Measurements from ENCODE around the gene GAD2. TPM values are rescaled to one million over a fixed set of nuclear protein-coding genes. Genes with fewer than 3 reads are reported as not detected.

The GAD2 gene
- total RNA-seq: 14.3 TPM

DNA sequence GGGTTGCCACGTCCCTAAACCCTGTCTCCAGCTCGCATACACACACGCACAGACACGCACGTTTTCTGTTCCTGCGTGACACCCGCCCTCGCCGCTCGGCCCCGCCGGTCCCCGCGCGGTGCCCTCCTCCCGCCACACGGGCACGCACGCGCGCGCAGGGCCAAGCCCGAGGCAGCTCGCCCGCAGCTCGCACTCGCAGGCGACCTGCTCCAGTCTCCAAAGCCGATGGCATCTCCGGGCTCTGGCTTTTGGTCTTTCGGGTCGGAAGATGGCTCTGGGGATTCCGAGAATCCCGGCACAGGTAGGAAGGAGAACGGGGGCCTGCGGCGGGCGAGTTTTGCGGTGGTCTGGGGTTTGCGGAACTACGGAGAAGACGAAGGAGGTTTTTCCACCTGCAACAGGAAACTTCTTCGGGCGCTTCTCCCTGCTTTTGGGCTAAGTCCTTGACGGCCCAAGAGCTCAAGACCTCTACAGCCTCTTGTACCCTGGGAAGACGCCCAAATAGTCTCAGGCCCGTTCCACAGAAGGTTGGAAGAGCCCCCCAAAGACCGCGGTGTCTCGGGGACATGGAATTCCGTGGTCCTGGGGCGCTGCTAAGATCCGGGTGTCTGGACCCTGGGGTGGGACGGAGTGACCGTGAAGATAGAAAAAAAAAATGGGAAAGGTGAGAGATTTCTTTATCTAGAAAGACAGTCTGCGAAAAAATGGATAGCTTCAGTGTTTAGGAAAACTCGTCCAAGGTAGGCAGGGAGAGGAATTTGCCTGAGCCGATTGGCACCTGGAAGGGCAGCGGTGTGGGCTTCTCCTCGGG, at the start of gene GAD2:
TSS of gene GAD2 (plus strand) at position 190 of the 811 bp plus-strand sequence. CDS start at position 226, 36 bp downstream.
- no peak for DNase-seq (ENCODE audit: low spot score in 2 of 2)
- no peak for FAIRE-seq

DNA sequence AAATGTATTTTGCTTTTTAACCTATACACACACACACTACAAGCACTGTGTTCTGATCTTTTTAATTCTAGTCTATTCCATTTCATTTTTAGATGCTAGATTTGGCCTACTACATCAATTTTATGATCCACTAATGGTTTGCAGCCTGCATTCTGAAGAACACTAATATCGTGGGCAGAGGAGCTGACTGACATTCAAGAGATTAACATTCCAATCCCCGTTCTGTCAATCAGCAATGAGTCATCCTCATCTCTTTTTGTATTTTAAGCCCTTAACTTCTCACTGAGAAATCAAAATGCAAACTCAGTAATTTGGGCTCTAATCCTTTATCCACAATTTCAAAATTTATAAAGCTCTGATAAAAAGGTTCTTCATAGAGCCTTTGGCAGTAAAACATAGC, 47.1 kb upstream of the GAD2 start:
- FAIRE-seq: no peak
- DNase-seq (ENCODE audit: low spot score in 2 of 2): no peak

DNA sequence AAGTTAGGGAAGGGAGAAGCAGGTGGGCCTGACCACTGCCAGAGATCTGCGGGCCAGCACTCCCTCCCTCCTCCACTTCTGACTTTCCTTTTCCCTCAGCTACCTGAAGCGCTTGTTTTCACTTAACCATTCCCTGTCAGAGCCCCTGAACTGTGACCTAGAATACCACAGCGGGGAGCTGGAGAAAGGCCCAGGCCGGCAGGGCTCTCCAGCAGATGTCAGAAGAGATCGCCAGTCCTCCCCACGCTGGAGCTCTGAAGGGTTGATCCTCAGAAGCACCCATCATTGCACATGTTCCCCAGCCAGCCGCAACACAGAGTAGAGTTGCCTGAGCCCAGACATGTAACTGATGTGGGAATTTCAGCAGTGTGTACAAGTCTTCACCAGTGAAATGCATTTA, 44.4 kb upstream of the GAD2 start:
- DNase-seq (ENCODE audit: low spot score in 2 of 2): no peak

DNA sequence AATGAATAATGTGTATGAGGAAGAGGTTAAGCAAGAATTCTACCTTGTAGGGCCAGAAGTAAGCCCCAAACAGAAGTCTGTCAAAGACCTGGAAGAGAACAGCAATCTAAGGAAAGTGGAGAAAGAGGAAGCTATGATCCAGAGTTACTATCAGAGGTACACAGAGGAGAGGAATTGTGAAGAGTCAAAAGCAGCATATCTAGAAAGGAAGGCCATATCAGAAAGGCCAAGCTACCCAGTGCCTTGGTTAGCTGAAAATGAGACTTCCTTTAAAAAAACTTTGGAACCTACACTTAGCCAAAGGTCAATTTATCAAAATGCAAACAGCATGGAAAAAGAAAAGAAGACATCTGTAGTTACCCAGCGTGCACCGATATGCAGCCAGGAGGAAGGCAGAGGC, 42.7 kb upstream of the GAD2 start:
- DNase-seq (ENCODE audit: low spot score in 2 of 2): no peak

More for the DNA sequence above, 44.4 kb upstream of the GAD2 start:
- FAIRE-seq: no peak

DNA sequence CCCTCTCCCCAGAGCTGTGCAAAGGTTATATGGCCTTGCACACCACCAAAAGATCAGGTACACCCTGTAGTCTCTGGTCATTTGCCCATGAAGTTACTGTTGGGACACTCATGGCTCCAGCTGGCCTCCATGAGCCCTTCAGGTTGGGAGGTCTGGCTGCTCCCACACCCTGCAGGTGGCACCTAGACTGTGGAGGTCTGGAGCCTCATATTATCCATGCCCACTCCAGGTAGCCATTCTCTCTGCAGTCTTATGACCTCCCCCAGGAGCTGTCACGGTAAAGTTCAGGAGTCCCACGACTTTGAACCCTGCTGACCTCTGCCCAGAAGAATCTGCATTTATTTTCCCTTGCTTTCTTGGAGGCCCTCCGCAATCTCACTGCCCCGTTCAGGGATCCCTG, 39.2 kb upstream of the GAD2 start:
- DNase-seq (ENCODE audit: low spot score in 2 of 2) (no peak), FAIRE-seq (no peak)

More for the DNA sequence above, 42.7 kb upstream of the GAD2 start:
- no peak for FAIRE-seq

DNA sequence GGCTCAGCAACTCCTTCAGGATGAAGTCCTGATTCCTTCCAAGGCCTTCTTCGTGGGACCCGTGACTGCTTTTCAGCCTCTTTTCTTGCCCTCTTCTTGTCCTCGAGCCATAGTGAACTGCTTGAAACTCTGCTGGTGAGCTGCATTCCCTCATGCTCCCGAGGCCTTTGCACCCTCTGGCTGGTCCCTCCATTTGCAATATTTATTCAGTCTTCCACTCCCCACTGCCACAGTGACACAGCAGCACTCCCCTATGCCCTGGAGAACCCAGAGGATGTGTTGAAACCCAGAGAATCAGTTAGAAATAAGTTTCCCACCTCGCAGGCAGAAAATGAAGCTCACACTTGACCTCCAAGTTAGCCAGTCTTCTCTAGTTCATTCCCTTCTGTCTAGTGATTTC, 22.3 kb upstream of the GAD2 start:
- FAIRE-seq: no peak
- no peak for DNase-seq (ENCODE audit: low spot score in 2 of 2)

DNA sequence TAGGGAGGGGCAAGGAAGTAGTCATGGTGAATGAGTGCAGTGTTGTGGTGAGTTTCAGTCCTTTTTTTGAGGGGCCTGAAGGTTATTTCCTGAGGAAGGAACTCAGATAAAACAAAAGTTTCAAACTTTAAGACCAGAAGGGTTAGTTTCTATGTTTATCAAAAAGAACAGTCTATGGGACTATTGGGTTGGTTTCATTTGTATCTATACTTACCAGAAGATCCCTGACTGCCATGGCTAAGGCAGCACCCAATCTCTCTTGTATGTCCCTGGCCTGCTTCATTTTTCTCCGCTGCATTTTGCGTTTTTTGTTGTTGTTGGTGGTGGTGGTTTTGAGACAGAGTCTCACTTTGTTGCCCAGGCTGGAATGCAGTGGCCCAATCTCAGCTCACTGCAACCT, 19.3 kb upstream of the GAD2 start:
- no peak for FAIRE-seq
- DNase-seq (ENCODE audit: low spot score in 2 of 2): no peak

DNA sequence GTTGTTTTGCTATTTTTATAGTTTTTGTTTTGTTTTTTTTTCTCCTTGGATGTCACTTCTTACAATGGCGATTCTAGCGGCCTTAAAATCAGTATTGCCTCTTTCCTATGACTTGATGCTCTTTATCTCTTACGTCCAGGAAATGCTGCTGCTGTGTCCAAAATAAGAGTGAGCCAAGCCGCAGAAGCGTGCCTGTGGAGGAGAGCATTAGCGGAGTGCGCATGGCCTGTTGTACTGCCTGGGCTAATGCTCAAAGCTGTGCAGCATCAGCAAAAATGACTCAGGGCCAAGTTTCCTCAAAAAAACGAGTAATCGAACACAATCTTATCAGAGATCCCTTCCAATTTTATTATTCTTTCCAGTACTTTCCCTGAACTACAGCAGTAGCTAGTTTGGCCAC, 18.5 kb upstream of the GAD2 start:
- FAIRE-seq: no peak
- DNase-seq (ENCODE audit: low spot score in 2 of 2): no peak

DNA sequence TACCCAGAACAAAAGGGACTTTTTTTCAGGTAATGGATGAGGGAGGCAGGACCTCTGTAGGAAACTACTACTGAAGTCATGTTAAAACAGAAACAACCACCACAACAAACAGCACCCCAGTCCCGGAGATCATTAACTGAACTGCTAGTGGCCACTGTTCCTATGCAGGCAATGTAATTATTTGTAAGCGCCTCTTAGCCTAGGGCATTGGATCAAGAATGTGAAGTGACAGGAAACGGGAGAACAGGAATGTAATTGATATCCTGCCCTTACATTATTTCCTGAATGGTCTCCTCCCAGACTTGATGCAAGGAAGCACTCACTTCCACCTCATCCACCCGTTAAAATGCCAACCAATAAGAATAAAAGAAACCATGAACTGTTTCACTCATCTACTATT, 16.7 kb upstream of the GAD2 start:
- FAIRE-seq: no peak
- DNase-seq (ENCODE audit: low spot score in 2 of 2): no peak

DNA sequence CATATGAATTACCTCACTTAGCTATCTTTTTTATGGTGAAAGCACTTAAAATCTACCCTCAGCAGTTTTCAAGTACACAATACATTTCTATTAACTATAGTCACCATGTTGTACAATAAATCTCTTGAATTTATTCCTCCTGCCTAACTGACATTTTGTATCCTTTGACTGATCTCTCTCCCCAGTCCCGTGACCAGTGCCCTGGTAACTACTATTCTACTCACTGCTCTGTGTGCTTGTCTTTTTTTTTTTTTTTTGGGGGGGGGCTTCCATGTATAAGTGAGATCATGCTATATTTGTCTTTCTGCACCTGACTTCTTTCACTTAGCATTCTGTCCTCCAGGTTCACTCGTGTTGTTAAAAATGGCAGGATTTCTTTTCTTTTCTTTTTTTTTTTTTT, 11.4 kb upstream of the GAD2 start:
- no peak for FAIRE-seq
- DNase-seq (ENCODE audit: low spot score in 2 of 2): no peak

DNA sequence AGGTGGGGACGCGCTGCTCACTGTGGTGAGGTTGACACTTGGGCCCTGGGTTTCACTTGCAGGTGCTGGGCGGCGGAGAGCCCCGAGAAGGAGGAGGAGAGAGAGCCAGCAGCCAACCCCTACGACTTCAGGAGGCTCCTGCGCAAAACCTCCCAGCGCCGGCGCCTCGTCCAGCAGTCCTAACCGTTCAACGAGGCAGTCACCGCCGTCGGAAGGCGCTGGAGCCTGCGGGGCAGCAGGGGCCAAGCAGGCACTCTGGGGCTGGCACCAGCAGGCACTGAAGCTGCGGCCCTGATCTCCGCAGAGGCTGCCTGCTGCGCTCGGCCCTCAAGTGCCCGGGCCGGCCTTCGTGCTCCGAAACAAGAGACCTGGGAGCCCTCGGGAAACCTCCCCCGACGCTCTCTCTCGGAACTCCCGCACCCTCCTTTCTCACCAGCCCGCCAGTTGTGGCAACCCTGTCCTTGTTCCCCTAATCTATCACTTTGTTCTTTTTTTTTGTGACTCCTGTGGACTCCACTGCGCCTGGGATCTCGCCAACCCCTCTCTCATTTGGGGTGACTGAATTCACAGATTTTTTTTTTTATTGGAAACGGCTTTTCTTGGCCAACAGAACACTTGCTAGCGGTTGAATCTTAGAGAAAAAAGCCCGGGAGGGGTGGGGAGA, 4.7 kb upstream of the GAD2 start:
- no peak for FAIRE-seq
- no peak for DNase-seq (ENCODE audit: low spot score in 2 of 2)

DNA sequence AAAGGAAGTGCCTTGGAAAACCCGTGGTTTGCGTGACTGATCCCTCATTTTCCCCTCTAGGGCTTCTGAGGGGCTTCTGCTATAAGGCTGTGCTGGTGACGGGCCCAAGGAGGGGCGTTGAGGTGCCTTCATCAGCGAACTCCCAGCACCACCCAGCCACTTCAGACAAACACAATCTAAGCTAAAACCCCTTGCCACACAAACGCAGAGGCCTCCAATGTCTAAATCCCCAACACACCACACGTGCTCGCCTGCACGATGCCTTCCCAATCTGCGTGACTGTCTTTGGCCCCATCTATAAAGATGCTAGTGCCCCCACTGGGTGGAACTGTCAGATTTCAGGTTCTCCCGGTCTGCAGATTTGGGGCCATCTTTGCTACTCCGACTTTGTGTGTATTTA, 4.1 kb upstream of the GAD2 start:
- FAIRE-seq (no peak), DNase-seq (ENCODE audit: low spot score in 2 of 2) (no peak)

DNA sequence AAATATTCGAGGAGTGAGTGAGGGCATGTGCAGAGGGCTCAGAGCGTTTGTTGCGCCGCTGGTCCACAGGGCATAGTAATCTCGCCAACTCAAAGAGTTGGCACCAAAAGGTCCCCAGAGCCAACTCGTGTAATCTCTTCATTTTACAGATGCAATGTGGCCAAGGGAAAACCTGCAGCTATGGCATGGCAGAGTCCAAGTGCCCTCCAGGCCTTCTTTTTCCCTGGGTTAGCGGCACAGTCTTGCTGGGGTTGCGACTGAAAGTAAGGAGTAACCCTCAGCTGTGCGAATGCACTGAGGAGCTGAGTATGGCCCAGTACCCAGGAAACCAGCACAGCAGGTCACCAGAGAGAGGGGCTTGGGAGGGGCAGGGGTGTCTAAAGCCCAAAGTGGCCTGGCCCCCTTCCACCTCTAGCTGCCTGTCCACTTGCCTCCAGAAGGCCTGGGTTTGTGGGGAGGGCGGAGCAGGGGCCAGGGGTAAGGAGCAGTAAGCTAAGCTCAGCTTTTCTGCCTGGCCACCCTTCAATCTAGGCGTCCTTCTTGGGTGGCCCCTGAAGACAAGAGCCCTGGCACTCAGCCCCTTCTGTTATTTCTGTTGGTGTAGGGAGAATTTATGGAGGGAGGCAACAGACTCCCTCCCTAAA, 3.3 kb upstream of the GAD2 start:
- DNase-seq (ENCODE audit: low spot score in 2 of 2) (no peak), FAIRE-seq (no peak)

DNA sequence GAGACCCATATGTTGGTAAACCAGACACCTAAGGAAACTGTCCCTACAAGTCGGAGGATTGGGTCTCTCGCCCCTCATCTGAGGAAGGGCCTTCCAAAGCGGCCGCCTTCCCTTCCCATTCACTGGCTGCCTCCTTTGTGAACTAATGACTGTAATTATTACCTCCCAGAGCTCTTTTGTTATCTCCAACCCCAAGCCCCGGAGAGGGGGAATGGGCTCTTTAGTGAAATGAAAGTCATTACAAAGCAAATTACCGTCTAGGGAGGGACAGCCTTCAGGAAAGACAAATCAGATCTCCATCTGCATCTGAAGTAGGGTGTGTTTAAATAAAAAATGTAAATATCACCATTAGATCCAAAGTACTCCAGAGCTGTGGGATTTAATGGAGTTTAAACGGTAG, 2.6 kb upstream of the GAD2 start:
- DNase-seq (ENCODE audit: low spot score in 2 of 2) (no peak), FAIRE-seq (no peak)

DNA sequence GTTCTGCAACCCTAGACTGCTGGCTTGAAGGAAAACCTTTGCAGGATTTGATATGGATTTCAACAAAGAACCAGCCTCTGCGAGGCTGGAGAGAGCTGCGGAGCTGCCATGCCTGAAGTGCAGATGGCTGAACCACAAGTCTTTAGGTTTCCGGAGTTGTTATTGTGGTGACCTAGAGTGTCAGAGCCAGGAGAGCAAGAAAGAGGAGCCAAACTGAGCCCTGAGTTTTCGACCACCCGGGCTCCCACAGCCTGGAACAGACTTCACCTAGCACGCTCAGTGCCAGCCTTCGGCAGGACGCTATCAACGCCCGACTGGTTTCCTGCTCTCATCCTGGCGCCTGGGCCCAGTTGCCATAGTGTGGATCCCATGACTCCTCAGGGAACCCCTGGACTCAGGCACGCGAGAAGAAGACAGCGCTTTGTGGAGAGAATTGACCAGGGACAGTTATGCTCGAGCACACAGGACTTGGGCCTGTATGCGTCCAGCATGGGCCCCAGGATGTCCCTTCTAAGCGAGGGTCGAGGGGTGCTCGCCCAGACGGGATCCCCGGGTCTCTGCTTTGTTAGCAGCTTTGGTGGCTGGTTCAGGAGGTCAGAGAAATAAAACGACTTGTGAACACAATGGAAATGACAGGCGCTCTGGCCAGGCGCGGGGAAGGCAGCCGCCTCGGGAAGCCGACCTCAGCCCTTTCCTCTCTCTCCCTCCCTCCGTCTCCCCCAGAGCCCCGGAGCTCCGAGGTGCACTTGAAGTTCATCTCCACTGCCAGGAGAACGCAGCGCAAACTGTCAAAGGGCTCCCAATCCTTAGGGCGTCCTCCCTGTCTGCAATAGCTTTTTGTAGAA, 1.8 kb upstream of the GAD2 start:
- DNase-seq (ENCODE audit: low spot score in 2 of 2) (no peak), FAIRE-seq (no peak)

DNA sequence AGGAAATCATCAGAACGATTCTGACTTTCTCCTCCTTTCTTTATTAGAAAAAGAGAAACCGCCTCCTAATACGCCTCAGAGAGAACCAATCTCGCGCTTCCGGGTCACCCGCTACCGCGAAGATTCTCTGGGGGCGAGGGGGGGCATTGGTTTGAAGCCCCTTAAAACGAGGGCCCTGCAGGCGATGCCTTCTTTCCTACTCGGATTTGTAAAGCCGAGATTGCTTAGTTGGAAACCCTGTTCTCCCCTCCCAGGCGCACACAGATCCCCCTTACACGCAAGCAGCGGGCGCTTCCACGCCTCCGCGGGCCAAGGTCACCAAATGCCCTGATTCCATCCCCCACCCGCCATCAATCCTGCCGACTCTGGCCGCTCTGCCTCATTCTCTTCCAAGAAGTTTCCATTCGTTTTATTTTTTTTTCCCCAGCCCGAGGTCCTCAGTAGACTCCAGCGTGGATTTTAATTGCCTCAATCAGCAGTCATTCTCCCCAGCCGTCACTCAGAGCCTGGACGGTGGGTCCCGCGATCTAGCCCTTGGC, 1.1 kb upstream of the GAD2 start:
- FAIRE-seq (no peak), DNase-seq (ENCODE audit: low spot score in 2 of 2) (no peak)

DNA sequence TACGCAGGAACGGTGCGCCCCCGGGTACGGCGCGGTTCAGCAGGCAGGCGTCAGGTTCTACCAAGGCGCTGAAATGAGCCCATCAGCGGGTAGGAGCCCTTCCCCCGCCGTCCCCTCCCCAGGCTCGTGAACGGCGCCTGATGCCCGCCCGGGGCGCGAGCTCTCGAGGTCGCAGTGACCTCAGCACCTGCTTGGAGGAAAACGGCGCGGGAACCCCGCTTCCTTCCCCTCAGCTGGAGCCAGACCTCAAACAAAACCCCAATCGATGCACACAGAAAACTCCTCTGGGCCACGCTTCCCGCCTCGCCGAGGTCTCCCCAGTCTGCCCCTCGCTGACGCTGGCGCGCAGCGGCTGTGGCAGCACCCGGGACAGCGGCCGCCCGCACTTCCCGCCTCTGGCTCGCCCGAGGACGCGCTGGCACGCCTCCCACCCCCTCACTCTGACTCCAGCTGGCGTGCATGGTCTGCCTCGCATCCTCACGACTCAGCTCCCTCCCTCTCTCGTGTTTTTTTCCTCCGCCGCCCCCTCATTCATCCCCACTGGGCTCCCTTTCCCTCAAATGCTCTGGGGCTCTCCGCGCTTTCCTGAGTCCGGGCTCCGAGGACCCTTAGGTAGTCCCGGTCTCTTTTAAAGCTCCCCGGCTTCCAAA, 514 bp upstream of the GAD2 start:
- DNase-seq (ENCODE audit: low spot score in 2 of 2) (peak; percentile 54 to 61), FAIRE-seq (no peak)

DNA sequence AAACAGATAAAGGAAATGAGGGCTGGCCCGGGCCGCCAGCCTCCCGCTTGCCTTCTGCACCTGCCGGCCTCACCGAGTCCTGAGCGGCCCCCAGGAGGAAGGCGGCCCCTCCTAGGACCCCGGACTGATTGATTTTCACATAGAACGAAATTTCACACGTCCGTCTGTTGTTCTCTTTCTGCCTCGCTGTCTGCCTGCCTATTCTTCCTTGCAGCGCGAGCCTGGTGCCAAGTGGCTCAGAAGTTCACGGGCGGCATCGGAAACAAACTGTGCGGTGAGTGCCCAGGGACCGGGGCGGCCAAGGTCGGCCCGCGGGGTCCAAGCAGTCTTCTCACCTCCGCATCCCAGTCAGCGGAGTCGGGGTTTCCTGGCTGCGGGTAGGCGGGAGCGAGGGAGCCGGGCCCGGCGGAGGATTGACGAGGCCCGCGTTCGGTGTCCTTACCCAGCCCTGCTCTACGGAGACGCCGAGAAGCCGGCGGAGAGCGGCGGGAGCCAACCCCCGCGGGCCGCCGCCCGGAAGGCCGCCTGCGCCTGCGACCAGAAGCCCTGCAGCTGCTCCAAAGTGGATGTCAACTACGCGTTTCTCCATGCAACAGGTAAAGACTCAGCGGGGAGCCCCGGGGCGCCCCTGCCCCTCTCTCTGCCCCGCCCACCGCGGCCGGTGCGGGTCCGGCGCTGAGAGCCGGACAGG, 967 bp downstream of the GAD2 start:
- no peak for FAIRE-seq
- no peak for DNase-seq (ENCODE audit: low spot score in 2 of 2)

DNA sequence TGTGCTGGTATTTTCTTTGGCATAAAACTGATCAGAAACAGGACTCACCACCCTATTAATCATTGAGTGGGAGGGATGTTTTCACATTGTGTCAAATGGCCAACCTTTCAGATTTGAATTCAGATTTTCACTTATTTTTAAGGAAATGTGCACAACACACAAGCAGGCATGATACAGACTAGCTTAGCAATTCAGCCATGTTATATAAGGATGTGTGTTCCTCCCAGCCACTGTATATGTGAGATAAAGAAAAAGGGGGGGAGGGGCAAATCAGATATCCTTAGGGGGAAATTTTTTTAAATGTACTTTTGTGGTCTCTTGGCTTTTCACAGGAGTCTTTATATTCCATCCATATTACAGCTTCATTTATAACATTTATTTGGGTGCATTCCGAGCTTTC, 3.1 kb downstream of the GAD2 start:
- FAIRE-seq: no peak
- no peak for DNase-seq (ENCODE audit: low spot score in 2 of 2)
